Measurements from ENCODE around the gene CARMIL1.

CARMIL1 gene

DNA sequence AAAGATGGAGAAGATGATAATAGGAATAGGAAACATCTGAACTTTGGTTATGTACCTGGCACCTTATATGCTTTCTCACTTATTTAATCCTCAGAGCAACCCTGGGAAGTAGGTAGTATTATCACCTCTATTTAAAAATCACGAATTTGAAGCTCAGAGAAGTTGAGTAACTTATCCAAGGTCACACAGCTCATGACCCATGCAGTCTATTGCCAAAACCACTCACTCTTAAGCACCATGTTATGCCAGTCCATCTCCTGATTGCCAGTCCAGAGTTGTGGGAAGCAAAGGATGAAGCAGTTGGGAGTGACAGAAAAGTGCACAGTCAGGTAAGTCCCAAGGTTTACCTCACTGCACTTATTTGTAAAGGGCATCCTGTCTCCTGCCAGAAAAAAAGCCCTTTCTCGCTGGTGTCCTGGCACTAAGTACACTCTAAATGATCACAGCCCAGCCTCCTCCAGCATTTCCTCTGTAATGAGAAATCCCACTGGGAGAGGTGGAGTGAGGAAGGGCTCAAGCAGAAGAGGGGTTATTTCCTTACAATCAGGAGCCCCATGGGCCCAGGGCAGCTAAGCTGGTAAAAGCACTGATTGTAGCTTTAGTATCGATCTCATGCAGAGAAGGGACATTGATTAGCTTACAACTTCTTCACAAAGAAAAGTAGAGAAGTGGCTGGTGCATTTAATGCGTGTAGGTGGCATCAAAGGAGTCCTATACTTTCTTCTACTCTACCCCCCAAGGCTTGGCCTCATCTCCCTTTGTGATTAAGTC is 351.5 kb downstream of the CARMIL1 start:
- no peak for DNase-seq

DNA sequence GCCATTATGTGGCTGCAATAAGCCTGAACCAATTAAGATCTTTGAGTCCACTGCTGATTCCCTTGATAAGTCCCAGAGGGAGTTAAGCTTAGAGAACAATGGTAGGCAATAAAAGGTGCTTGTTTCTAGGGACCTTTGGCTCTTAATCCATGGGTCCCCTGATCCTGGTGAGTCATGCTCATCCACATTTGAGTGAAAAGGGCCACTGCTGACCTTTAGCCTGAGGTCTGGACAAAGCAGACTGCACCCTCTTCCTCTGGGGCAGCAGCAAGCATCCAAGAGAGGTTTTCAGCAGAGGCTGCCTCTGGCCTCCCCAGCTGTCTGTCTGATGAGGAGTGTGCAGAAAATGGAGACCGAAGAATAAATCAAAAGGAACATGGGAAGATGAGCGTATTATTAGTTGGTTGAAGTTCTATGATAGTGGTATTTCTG is 356.7 kb downstream of the CARMIL1 start:
- no peak for DNase-seq

- no peak for DNase-seq
Observed at GRCh38 chr6:25637211-25637610, 358.0 kb downstream of the CARMIL1 start.

DNA sequence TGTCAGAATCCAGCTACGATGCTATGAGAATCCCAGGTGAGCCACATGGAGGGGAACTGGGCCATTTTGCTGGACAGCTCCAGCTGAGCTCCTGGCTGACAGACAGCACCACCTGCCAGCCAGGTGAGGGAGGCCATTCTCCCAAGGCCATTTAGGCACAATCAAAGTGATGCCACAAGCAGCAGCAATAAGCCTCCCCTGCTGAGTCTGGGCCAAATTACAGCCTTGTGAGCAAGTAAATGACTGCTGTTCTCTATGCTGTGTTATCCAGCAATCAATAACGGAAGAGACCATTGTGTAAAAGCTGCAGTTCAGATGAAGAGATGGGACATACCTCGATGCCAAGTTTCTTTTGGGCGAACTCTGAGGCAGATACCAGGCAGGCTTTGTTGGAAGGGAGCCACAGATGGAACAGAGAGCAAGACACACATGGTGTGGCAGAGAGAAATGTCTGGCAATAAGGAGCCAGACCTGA is 358.8 kb downstream of the CARMIL1 start:
- no peak for DNase-seq

GRCh38 chr6:25639653-25640052 is 360.5 kb downstream of the CARMIL1 start:
- DNase-seq: no peak

GRCh38 chr6:25640446-25640845 is 361.3 kb downstream of the CARMIL1 start:
- DNase-seq: no peak

DNA sequence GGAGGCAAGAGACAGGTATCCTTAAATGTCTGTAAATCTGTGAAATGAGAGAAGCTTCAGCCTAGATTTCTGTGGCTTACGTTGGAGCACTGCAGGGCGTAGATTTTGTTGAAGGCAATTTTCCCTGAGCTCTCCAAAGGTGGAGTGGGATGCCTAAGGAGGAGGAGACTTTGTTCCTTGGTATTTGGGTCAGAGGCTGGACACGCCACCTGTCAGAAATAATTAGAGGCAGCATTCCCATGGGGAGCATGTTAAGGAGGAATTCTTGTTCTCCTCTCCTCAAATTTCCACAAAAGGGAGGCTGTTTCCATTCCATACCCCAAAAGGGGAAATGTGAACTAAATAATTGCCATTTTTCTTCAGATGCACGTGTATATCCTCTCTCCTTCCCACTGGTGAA is 361.7 kb downstream of the CARMIL1 start:
- DNase-seq: no peak

- no peak for DNase-seq
Observed at GRCh38 chr6:25641377-25641776, 362.2 kb downstream of the CARMIL1 start.

DNA sequence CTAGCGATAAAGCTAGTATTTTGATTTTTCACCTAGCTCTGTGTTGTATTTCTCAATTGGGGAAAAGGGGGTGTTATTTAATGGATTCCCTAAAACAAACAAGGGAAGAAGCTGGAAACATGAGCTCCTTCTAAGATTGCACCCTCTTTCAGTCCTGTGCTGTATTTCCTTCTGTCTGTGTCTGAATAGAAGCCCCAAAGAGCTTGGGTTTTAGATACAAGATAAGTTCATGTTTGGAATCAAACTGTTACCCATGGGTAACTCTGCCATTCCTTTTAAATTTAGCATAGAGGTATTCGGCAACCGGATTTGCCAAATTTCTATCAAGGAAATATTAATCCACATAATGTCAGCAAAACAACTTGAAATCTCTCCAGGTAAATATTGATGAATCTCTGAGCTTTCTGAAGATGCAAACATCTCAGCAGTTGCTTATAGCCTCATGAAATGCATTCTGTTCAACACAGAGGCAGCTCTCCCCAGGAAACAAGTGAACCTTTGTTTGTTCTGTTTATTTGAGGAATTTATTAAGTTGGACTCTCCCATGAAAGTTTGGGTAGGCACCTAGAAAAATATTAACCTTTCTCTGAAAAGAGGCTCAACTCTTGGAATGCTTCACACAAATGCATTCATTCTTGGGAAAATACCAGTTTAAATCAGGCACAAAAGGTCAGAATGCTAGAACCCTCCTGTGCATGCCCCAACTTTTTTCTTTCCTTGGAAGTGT is 362.9 kb downstream of the CARMIL1 start:
- no peak for DNase-seq

DNA sequence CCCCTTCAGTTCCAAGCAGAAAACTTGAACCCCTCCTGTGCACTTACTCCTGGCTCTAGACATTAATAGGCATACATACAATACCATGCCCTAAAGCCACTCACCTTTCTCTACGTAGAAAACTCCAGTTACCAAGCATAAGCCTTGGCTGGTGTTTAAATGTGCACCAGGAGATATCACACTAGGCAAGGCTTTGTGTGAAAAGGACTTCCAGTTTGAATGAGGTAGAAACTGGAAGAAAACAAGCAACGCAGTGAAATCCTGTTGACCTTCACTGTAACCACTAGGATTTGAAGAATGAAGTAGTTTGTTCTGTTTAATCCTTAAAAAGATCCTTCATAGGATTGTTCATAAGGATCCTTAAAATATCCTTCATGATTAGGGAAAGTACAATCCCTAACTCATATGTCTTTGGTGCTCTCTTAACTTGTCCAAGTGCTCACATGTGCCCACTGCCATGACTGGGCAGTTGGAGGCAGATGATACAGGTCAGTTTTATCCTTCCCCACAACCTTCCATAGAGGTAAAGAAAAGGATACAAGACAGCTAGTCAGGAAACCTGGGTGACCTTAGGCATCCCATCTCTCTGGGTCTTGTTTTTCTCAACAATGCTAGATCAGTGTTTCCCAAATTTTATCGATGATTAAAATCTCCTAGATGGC is 363.6 kb downstream of the CARMIL1 start:
- DNase-seq: no peak

GRCh38 chr6:25645916-25646315 is 366.7 kb downstream of the CARMIL1 start:
- DNase-seq: no peak

DNA sequence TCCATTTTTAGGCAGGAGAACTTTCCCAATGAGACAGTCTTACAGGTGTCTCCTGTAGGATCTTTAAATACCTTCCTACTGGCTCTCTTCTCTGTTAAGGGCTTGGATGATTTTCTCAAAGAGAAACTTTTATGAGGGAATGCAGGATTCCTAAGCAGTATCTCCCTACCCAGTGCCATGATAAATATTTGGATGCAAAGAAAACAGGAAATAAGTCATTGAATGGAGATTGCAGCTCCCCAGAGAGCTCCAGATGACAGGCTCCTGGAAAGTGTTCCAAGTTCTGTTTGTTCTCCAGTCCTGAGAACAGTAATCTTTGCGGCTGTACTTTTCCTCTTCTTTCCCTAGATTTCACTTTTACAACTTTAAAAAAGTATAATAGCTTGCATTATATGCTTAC is 370.4 kb downstream of the CARMIL1 start:
- DNase-seq: no peak

DNA sequence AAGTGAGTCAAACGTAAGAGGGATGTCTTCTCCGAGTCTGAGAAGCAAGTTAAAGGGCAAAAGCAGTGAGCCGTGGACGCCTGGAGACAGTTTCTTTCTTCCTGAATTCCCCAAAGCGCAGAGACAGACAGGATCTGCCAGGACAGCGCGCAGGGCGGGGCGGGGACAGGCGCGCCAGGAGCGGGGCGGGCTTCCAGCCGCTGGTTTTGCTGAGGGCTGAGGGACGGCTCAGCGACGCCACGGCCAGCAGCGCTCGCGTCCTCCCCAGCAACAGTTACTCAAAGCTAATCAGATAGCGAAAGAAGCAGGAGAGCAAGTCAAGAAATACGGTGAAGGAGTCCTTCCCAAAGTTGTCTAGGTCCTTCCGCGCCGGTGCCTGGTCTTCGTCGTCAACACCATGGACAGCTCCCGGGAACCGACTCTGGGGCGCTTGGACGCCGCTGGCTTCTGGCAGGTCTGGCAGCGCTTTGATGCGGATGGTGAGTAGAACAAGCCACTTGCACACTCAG is 372.9 kb downstream of the CARMIL1 start, which contains the start of gene SCGN:
TSS of gene SCGN (plus strand) at position 209 of the 509 bp plus-strand sequence. CDS start at position 398, 189 bp downstream.
- peak; percentile 57 to 64 for DNase-seq

- no peak for DNase-seq
Observed at GRCh38 chr6:25655723-25656122, 376.5 kb downstream of the CARMIL1 start.

GRCh38 chr6:25659633-25660368 is 380.6 kb downstream of the CARMIL1 start:
- no peak for DNase-seq

- peak; percentile 24 to 47 for DNase-seq
Observed at GRCh38 chr6:25660512-25660911, 381.3 kb downstream of the CARMIL1 start.

DNA sequence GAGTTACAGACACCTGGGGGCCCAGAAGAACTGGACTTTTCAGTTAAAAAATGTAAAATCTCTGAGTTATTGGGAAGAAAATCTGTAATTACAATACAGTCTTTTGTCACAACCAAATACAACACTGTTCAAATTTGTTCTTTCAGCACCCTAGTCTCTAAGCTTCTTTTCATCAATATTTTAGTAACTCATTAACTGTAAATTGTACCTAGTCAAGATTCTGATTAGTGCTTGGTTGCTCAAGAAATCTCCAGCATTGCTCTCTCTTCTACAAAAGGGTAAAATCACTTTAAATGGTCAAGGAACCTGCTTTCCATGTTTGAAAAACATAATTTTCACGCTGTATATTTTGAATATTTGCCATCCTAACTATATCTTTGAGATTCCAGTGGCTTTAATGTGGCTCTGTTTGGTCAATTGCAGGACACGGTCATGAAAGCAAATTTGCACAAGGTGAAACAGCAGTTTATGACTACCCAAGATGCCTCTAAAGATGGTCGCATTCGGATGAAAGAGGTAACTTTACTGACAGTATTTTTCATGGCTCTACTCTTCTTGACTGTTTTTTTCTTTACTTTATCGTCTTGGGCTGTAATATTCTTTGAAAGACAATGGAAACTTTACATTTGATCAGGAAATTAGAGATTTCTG is 382.1 kb downstream of the CARMIL1 start:
- no peak for DNase-seq

DNA sequence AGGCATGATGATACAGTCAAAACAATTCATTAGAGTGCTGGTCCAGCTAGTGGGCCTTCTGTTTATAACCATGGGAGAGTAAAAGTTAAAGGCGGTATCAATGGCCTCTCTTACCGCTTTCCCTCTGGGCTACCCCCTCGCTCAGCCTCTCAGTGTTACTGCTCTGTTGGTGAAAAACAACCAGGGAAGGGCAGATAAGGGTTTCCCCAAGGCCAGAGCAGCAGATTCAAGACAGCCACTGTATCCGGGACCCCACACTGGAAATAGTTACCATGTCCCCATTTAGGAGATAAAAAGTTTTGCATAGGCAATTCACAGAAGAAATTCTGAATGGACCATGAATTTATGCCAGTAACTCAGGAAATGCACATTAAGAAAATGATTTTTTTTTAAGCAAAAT is 386.3 kb downstream of the CARMIL1 start:
- DNase-seq: no peak

GRCh38 chr6:25669413-25669812 is 390.2 kb downstream of the CARMIL1 start:
- no peak for DNase-seq

Measured in activated CD4-positive, alpha-beta T cell treated with anti-CD3 and anti-CD28 coated beads, Interleukin-2, amount 50 U/mL, for 48 hours (primary cell).